GM18508 (cell line): ENCODE data around the gene NOSIP.

Experiments
- ATAC-seq: cut with Tn5 transposase; IDR thresholded peaks from one replicate; pipeline ENCODE4 v1.9.1; 2021; ENCODE audit warnings: moderate number of reproducible peaks; ENCODE audit not compliant: insufficient read depth, unreplicated experiment

The NOSIP gene

GRCh38 chr19:49518033-49518432, 62.3 kb downstream of the NOSIP start:
- ATAC-seq = no peak

- no peak for ATAC-seq
Measured at GRCh38 chr19:49515767-49516166, 64.6 kb downstream of the NOSIP start.

GRCh38 chr19:49514151-49514550, 66.2 kb downstream of the NOSIP start:
- ATAC-seq = no peak

GRCh38 chr19:49513746-49514118, 66.6 kb downstream of the NOSIP start:
- no peak for ATAC-seq

GRCh38 chr19:49512970-49513745, 67.2 kb downstream of the NOSIP start:
- ATAC-seq = no peak

- ATAC-seq = no peak
Measured at GRCh38 chr19:49507803-49508494, 72.4 kb downstream of the NOSIP start.

- ATAC-seq = no peak
Measured at GRCh38 chr19:49506575-49507105, 73.7 kb downstream of the NOSIP start.
